Measurements from ENCODE around the gene ALAD.
"Not testable (repeated sequence)": the region's sequence is repeated elsewhere in the genome, so short reads cannot be mapped to it uniquely, and the experiment has no call there.

Gene ALAD

DNA sequence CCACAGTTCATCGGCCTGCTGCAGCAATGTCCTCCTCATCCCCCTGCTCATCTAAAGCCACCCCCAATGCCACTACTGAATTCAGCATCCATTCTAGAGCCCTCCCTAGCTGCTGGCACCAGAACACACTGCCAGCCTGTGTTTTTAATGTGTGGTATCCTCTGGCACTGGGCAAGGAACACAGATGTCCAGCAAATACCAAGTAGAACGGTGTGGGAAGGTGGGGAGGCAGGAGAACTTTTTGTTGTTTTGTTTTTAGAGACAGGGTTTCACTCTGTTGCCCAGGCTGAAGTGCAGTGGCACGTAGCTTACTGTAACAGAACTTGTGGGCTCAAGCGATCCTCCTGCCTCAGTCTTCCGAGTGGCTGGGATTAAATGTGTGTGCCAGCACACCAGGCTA is 29.0 kb downstream of the ALAD start:
- DNase-seq: no peak

- DNase-seq: no peak
Observed at GRCh38 chr9:113370806-113371325, 30.2 kb downstream of the ALAD start.

- no peak for DNase-seq
Observed at GRCh38 chr9:113369855-113370140, 31.3 kb downstream of the ALAD start.

GRCh38 chr9:113368982-113369854 is 31.9 kb downstream of the ALAD start:
- no peak for DNase-seq

DNA sequence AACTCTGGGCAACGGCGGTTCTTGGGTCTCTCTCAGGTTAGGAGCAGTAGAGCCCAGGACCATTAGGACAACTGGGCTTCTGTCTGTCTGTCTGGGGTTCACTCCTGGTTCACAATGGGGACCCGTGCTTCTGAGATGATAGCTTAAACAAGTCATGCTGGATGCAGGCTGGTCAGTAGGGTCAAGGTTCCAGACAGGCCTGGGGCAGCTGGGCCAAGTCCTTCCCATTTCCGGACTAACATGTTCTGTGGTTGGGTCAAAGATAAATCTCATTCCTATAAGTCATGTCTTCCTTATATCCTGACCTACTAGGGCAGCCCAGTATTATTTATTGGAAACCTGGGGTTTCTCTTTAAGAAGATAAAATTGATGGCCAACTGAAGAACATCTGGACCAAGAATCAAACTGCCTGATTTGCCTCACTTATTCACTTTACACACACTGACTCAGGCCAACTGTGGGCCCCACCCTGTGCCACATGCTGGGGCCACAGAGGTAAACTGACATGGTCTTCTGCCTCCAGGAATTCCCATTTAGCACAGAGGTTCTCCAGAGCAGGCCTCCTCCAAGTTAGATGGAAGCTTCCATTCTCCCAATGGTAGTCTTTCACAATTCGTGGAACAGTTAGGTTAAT is 32.6 kb downstream of the ALAD start:
- no peak for DNase-seq

GRCh38 chr9:113365652-113366051 is 35.4 kb downstream of the ALAD start:
- not testable (repeated sequence) for DNase-seq

GRCh38 chr9:113364951-113365350 is 36.1 kb downstream of the ALAD start:
- no peak for DNase-seq

GRCh38 chr9:113363336-113363735 is 37.7 kb downstream of the ALAD start:
- no peak for DNase-seq

GRCh38 chr9:113361304-113362018 is 39.6 kb downstream of the ALAD start:
- no peak for DNase-seq

DNA sequence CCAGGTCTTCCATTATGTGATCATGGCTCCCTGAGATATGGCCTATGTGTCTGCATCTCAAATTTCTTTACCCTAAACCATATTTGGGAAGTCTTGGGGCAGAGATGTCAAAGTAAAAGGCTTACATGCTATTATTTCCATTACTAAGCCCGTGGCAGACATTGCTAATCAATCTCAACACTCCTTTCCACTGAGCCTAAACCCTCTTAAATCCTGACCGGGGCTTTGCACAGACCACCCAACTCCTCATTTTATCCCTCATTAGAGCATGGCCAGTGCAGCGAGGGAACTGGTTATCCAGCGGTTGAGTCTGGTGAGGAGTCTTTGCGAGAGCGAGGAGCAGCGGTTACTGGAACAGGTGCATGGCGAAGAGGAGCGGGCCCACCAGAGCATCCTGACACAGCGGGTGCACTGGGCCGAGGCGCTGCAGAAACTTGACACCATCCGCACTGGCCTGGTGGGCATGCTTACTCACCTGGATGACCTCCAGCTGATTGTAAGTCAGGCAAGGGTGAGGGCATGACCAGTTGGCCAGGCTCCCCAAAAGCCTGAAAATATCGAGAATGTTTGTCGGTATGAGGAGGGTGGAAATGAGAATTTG is 40.7 kb downstream of the ALAD start:
- no peak for DNase-seq

DNA sequence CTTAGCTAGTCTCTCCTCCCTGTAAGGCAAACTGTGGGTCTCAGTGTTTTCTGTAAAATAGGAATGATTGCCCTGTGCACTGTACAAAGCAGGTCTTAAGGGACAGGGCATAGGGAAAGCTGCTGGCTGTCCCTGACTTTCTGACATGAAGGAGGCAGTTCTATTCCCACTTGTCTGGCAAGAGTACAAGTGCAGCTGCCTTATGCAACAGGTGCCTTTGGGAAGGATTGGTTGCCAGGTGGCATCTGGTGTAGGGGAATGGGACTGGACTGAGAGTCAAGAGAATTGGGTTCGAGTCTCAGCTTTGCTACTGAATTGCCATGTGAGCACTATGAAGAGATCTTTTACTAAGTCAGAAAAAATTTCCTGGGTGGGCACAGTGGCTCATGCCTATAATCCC is 41.7 kb downstream of the ALAD start:
- no peak for DNase-seq

DNA sequence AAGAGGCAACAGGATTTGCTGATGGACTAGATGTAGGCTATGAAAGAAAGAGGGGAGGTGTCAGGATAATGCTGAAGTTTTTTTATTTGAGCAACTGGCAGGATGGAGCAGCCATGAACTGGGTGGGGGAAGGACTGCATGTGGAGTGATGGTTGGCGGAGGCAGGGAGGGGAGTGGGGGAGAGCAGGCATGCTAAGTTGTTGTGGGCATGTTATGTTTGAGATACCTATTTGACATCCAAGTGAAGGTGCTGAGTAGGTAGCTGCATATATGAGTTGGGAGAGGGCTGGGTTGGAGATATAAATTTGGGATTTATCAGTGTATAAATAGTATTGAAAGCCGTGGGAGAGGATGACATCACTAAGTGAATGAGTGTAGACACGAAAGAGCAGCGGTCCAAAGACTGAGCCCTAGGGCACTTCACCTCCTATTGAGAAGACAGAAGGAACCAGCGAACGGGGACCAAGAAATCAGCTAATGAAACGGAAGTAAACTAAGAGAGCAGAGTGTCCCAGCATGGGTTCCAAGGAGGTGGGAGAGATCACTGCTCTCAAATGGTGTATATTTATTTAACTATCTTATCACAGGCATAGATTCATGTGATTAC is 44.3 kb downstream of the ALAD start:
- DNase-seq: no peak

DNA sequence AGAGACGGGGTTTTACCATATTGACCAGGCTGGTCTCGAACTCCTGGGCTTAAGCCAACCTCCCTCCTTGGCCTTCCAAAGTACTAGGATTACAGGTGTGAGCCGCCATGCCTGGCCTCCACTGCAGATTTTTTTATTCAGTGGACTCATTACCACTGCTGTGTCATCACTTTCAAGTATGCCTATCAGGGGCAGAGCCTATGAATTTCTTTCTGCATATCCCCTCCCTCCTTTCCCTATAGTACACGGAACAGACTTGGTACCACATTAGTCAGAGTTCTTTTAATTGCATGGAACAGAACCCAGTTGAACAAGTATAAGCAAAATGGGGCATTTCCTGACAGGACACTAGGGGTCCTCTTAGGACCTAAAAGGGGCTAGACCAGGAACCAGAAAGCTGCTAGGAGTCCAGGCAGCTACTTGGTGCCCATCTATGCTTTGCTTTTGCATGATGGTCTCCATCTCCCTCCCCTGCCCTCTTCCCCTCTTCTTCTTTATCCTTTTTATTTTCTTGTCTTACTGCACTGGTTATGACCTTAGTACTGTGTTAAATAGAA is 46.0 kb downstream of the ALAD start:
- DNase-seq: no peak

GRCh38 chr9:113352411-113352810 is 48.7 kb downstream of the ALAD start:
- no peak for DNase-seq

- no peak for DNase-seq
Observed at GRCh38 chr9:113352006-113352405, 49.1 kb downstream of the ALAD start.

DNA sequence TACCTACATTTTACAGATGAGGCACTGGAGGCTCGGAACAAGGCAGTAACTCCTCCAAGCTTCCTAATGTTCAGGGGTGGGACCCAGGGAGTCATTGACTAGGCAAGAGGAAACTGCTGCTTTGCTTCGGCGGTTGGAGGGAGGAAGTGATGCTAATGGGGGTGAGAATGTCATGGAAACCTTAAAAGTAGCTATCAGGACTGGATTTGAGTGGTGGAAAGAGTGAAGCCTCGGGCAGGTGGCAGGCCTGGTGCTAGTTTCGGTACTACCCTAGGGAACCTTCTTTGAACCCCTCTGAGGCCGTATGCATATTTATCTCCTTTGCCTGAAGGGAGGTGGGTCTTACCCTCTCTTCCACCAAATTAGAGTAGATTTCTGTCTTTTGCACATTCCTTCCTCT is 50.1 kb downstream of the ALAD start:
- peak; percentile 36 for DNase-seq

DNA sequence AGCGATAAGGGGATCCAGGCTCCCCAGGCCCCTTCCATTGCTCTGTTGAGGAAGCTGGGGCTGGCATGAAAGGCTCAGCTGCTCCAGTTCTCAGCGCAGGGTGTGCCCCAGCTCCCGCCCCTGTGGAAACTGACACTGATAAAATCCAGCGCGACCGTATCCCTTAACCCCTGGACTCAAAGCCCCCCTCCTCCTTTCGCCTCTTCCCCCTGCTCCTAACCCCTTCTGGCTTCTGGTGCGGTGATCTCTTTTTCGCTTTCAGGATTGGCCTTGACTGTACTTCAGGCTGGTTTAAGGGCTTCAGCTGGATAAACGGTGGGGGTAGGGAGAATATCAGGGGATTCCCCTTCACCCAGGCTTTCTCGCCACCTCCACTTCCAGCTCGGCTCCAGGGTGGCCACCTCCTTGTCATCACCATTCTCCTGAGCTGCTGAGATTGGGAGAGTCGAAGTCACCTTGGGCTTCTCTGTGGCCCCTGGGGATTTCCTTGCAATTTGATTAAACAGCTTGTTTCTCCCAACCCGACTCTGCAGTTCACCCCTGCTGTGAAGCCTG is 50.9 kb downstream of the ALAD start:
- DNase-seq: peak; percentile 9

DNA sequence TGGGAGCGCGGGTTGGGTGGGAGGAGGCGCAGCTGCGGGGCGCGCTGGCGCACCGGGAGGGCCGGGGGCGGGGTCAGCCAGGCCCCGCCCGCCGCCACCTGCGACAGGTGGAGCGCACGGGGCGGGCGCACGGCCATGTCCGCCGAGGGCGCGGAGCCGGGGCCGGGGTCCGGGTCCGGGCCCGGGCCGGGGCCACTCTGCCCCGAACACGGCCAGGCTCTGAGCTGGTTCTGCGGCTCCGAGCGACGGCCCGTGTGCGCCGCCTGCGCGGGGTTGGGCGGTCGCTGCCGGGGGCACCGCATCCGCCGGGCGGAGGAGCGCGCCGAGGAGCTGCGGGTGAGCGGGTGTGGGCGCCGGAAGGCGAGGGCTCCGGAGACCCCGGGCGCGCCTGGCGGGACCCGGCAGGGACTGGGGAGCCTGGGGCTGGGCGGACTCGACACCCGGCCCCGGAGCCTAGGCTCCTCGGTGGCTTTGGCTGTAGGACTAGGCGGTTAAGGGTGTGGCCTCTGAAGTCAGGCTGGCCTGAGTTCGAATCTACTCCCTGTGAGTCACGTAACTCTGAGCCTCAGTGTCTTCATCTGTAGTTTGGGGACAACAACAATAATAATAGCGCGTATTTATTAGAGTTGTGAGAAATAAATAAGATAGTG is 51.5 kb downstream of the ALAD start, which contains the start of gene BSPRY:
Gene BSPRY (plus strand): TSS at position 97 of the 650 bp plus-strand sequence. CDS start 39 bp downstream, at position 136.
- peak; percentile 31 for DNase-seq

DNA sequence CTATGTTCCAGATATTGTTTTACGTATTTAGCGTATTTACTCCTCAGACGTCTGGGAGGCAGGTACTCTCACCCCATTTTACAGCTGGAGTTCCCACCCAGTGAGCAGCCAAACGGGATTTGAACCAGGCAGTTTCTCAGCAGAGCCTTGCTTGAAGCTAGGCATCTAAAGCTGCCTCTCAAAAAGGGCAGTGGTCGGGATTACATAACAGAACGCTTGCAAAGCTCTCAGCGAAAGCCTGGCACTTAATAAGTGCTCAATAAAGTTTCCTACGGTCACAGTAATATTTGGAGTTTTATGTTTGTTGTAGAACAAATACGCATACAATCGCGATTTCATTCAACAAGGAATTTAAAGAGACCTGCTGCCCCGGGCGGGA is 52.0 kb downstream of the ALAD start:
- DNase-seq: no peak

DNA sequence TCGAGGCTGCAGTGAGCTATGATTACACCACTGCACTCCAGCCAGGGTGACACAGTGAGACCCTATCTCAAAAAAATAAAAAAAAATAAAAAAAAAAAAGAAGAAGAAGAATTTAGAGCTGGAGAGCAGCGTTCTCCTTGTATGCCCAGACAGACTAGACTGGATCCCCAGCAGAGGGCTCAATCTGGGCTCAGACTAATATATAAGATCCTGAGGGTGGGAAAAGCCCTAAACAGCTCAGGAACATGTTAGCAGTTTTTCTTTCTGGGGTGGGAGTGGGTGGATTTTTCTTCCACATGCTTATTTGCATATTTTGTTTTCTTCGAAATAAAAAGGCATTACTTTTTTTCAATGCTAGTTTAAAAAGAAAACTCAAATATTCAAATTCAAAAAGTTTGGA is 52.6 kb downstream of the ALAD start:
- no peak for DNase-seq

DNA sequence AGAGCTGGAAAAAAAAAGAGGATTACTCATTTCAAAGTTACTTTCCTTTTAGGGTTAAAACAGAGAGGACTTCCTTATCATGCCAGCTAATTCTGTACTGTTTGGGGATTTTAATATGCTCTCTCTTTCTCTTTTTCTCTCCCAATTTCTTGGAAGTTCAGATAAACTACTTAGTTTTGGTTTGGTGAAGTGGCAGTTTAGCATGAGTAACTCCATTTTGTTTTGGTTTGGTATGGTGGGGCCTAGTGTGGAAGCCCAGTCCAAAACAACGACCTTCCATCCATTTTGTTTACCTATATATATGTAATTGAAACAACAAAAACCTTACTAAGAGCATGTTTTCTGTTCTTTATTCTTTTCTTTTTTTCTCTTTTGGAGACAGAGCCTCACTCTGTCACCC is 55.4 kb downstream of the ALAD start:
- no peak for DNase-seq

DNA sequence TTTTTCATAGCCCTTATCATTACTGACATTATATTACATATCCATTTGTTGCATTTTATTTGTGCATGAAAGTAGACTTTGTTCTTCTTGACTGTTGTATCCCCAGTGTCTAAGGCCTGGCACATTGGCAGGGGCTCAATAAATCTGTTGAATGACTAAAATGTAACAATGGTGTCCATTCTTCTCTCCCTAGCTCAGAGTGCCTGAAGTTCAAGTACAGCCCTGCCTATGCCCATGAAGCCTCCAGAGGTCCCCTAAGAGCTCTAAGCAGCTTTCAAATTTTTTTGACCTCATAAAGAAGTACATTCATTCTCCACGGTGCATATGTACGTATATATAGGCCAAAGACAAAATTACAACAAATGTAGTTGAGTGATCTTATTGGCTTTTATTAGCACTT is 55.9 kb downstream of the ALAD start:
- no peak for DNase-seq
